Liver (tissue), 3 donors: ENCODE results near the gene MTX1.
"Not testable (repeated sequence)": the region's sequence is repeated elsewhere in the genome, so short reads cannot be mapped to it uniquely, and the experiment has no call there.

Source experiments
- EGR1 ChIP-seq, 2 donors: IDR thresholded peaks; 2 replicates each; pipeline ENCODE4 v1.6.1; 2016 to 2018; ENCODE audit warnings: antibody characterized with exemption in 2 of 2, low read depth in 2 of 2
- GABPA ChIP-seq, 2 donors: IDR thresholded peaks in 1 of 2; conservative IDR thresholded peaks in 1 of 2; 2 replicates each; pipeline ENCODE4 v1.6.1; 2016; ENCODE audit warnings: antibody characterized with exemption in 2 of 2, mild to moderate bottlenecking in 1 of 2, moderate library complexity in 1 of 2
- JUND ChIP-seq, 2 donors: IDR thresholded peaks; 2 replicates each; pipeline ENCODE4 v1.6.1; 2016; ENCODE audit warnings: antibody characterized with exemption in 2 of 2
- NR2F2 ChIP-seq: IDR thresholded peaks from 2 replicates; pipeline ENCODE4 v1.6.1; 2016; ENCODE audit warnings: antibody characterized with exemption
- RAD21 ChIP-seq, 2 donors: IDR thresholded peaks; 2 replicates each; pipeline ENCODE4 v1.6.1; 2016; ENCODE audit warnings: antibody characterized with exemption in 2 of 2, mild to moderate bottlenecking in 2 of 2
- RXRA ChIP-seq, 2 donors: IDR thresholded peaks; 2 replicates each; pipeline ENCODE4 v1.6.1; 2017 to 2018; ENCODE audit warnings: antibody characterized with exemption in 2 of 2, mild to moderate bottlenecking in 1 of 2
- SP1 ChIP-seq: IDR thresholded peaks from 2 replicates; pipeline ENCODE4 v1.6.1; 2018; ENCODE audit warnings: antibody characterized with exemption, mild to moderate bottlenecking
- YY1 ChIP-seq: IDR thresholded peaks from 2 replicates; pipeline ENCODE4 v1.6.1; 2016; ENCODE audit warnings: antibody characterized with exemption, mild to moderate bottlenecking
- TF ChIP-seq, protein P1 (sequence below): fragments of 150-350 bp; IDR thresholded peaks from 2 replicates; pipeline ENCODE4 v1.5.1; 2017; ENCODE audit warnings: improper control_type of control experiment, low read depth, low read length; ENCODE audit not compliant: missing input control
- TF ChIP-seq, protein P2 (sequence below): IDR thresholded peaks from 2 replicates; pipeline ENCODE4 v1.6.1; 2016; ENCODE audit warnings: antibody characterized with exemption, mild to moderate bottlenecking
- TF ChIP-seq, protein P3 (sequence below): IDR thresholded peaks from 2 replicates; pipeline ENCODE4 v1.6.1; 2016; ENCODE audit warnings: antibody characterized with exemption
- TF ChIP-seq, protein P4 (sequence below): IDR thresholded peaks from 2 replicates; pipeline ENCODE4 v1.6.1; 2016; ENCODE audit warnings: antibody characterized with exemption
- TF ChIP-seq, protein P5 (sequence below): IDR thresholded peaks from 2 replicates; pipeline ENCODE4 v1.6.1; 2016; ENCODE audit warnings: antibody characterized with exemption
- donor health status: healthy.
- donor health status: healthy.

DNA sequence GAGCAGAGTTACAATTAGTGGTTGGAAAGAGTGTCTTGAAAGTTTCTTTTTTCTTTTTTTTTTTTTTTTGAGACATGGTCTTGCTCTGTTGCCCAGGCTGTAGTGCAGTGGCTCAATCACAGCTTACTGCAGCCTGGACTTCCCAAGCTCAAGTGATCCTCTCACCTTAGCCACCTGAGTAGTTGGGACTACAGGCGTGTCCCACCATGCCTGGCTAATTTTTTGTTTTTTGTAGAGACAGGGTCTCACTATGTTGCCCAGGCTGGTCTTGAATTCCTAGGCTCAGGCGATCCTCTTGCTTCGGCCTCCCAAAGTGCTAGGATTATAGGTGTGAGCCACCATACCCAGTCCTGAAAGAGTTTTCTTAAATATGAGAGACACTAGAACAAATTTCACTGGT lies 38.3 kb downstream of the MTX1 start:
- TF ChIP-seq, protein P1, sequence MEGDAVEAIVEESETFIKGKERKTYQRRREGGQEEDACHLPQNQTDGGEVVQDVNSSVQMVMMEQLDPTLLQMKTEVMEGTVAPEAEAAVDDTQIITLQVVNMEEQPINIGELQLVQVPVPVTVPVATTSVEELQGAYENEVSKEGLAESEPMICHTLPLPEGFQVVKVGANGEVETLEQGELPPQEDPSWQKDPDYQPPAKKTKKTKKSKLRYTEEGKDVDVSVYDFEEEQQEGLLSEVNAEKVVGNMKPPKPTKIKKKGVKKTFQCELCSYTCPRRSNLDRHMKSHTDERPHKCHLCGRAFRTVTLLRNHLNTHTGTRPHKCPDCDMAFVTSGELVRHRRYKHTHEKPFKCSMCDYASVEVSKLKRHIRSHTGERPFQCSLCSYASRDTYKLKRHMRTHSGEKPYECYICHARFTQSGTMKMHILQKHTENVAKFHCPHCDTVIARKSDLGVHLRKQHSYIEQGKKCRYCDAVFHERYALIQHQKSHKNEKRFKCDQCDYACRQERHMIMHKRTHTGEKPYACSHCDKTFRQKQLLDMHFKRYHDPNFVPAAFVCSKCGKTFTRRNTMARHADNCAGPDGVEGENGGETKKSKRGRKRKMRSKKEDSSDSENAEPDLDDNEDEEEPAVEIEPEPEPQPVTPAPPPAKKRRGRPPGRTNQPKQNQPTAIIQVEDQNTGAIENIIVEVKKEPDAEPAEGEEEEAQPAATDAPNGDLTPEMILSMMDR: not testable (repeated sequence)
- TF ChIP-seq, protein P2, sequence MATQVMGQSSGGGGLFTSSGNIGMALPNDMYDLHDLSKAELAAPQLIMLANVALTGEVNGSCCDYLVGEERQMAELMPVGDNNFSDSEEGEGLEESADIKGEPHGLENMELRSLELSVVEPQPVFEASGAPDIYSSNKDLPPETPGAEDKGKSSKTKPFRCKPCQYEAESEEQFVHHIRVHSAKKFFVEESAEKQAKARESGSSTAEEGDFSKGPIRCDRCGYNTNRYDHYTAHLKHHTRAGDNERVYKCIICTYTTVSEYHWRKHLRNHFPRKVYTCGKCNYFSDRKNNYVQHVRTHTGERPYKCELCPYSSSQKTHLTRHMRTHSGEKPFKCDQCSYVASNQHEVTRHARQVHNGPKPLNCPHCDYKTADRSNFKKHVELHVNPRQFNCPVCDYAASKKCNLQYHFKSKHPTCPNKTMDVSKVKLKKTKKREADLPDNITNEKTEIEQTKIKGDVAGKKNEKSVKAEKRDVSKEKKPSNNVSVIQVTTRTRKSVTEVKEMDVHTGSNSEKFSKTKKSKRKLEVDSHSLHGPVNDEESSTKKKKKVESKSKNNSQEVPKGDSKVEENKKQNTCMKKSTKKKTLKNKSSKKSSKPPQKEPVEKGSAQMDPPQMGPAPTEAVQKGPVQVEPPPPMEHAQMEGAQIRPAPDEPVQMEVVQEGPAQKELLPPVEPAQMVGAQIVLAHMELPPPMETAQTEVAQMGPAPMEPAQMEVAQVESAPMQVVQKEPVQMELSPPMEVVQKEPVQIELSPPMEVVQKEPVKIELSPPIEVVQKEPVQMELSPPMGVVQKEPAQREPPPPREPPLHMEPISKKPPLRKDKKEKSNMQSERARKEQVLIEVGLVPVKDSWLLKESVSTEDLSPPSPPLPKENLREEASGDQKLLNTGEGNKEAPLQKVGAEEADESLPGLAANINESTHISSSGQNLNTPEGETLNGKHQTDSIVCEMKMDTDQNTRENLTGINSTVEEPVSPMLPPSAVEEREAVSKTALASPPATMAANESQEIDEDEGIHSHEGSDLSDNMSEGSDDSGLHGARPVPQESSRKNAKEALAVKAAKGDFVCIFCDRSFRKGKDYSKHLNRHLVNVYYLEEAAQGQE: not testable (repeated sequence)
- not testable (repeated sequence) for TF ChIP-seq JUND (IDR thresholded peaks at IDR 0.05); RAD21 (IDR thresholded peaks at IDR 0.05); NR2F2; EGR1 (IDR thresholded peaks at IDR 0.05; ENCODE audit: low read depth in 2 of 2); SP1; YY1; RXRA (IDR thresholded peaks at IDR 0.05); GABPA (IDR thresholded peaks at IDR 0.05 in 1 of 2, conservative IDR thresholded peaks at IDR 0.05 in 1 of 2)
- TF ChIP-seq, protein P3, sequence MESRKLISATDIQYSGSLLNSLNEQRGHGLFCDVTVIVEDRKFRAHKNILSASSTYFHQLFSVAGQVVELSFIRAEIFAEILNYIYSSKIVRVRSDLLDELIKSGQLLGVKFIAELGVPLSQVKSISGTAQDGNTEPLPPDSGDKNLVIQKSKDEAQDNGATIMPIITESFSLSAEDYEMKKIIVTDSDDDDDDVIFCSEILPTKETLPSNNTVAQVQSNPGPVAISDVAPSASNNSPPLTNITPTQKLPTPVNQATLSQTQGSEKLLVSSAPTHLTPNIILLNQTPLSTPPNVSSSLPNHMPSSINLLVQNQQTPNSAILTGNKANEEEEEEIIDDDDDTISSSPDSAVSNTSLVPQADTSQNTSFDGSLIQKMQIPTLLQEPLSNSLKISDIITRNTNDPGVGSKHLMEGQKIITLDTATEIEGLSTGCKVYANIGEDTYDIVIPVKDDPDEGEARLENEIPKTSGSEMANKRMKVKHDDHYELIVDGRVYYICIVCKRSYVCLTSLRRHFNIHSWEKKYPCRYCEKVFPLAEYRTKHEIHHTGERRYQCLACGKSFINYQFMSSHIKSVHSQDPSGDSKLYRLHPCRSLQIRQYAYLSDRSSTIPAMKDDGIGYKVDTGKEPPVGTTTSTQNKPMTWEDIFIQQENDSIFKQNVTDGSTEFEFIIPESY: not testable (repeated sequence)
- TF ChIP-seq, protein P4, sequence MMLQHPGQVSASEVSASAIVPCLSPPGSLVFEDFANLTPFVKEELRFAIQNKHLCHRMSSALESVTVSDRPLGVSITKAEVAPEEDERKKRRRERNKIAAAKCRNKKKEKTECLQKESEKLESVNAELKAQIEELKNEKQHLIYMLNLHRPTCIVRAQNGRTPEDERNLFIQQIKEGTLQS: not testable (repeated sequence)
- TF ChIP-seq, protein P5, sequence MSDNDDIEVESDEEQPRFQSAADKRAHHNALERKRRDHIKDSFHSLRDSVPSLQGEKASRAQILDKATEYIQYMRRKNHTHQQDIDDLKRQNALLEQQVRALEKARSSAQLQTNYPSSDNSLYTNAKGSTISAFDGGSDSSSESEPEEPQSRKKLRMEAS: not testable (repeated sequence)
